Measurements from ENCODE around the gene PRKAG2. TPM values are rescaled to one million over a fixed set of nuclear protein-coding genes. Genes with fewer than 3 reads are reported as not detected.
A peak's percentile ranks its signal among the peaks of the same experiment; 100 is the strongest.
"Not testable (repeated sequence)": the region's sequence is repeated elsewhere in the genome, so short reads cannot be mapped to it uniquely, and the experiment has no call there.

PRKAG2 gene
- total and polyA plus RNA-seq, 8 donors, result 7.4 to 16.7 (median 9.2) TPM

GRCh38 chr7:151918510-151918843 is 41.6 kb upstream of the PRKAG2 start:
- DNase-seq (no peak), FAIRE-seq (no peak), ATAC-seq (peak; percentile 47 to 64 (median 56))
- TF ChIP-seq, protein P1, sequence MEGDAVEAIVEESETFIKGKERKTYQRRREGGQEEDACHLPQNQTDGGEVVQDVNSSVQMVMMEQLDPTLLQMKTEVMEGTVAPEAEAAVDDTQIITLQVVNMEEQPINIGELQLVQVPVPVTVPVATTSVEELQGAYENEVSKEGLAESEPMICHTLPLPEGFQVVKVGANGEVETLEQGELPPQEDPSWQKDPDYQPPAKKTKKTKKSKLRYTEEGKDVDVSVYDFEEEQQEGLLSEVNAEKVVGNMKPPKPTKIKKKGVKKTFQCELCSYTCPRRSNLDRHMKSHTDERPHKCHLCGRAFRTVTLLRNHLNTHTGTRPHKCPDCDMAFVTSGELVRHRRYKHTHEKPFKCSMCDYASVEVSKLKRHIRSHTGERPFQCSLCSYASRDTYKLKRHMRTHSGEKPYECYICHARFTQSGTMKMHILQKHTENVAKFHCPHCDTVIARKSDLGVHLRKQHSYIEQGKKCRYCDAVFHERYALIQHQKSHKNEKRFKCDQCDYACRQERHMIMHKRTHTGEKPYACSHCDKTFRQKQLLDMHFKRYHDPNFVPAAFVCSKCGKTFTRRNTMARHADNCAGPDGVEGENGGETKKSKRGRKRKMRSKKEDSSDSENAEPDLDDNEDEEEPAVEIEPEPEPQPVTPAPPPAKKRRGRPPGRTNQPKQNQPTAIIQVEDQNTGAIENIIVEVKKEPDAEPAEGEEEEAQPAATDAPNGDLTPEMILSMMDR (IDR thresholded peaks at IDR 0.05), result no peak
- no peak overlapping the region for H3K4me3 ChIP-seq
- intact Hi-C loops (cut with DNase I), result no loop called here
- H3K27ac ChIP-seq, result peak overlapping the region; percentile 28 to 82 (median 58)
- peaks cover 17 to 22% (median 22%) of the 10 kb centered on the region in 3 donors for H3K4me1 ChIP-seq
- no peaks in the 10 kb centered on the region for H3K9me3 ChIP-seq
- no peaks in the 10 kb centered on the region for H3K36me3 ChIP-seq
- WGBS, 2 donors, result 42% methylated on average over 5 of the region's 5 CpGs
- no peaks in the 10 kb centered on the region for H3K27me3 ChIP-seq

- Histone ChIP-seq H3K9me3 (no peaks in the 10 kb centered on the region), H3K36me3 (no peaks in the 10 kb centered on the region), H3K4me1 (peaks cover 17 to 22% (median 20%) of the 10 kb centered on the region in 3 donors), H3K27ac (peak overlapping the region; percentile 28 to 82 (median 58)), H3K27me3 (no peaks in the 10 kb centered on the region), H3K4me3 (no peak overlapping the region)
- intact Hi-C loops (cut with DNase I), result no loop called here
- ATAC-seq (peak; percentile 88 to 93 (median 92)), FAIRE-seq (peak; percentile 45), DNase-seq (peak in 2 of 6 donors; percentile 40 to 49)
- WGBS, 2 donors, result 17 to 19% methylated on average over 10 of the region's 10 CpGs
- TF ChIP-seq, protein P1 (IDR thresholded peaks at IDR 0.05), result no peak
Observed at GRCh38 chr7:151917791-151918509, 41.0 kb upstream of the PRKAG2 start.

DNA sequence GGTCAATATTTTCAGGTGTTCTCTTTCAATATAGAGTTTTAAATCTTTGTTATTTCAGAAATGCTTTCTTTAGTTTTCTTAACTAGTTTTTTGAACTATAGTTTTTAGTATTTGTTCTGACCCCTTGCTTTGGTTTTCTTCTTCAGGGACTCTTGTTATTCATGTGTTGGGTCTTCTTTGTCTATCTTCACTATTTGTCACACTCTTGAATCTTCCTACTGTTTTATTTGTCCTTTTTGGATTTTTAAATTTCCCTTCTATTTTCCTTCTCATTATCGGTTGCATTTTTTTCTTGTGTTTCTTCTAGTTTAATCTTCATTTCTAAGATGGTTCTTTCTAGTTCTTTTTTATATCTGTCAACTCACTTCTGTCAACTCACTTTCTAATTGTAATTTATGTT is 37.1 kb upstream of the PRKAG2 start:
- no peaks in the 10 kb centered on the region for H3K9me3 ChIP-seq
- ATAC-seq (no peak), DNase-seq (no peak), FAIRE-seq (no peak)
- no peaks in the 10 kb centered on the region for H3K27me3 ChIP-seq
- no peaks in the 10 kb centered on the region for H3K36me3 ChIP-seq
- no peak overlapping the region for H3K27ac ChIP-seq
- TF ChIP-seq, protein P1 (IDR thresholded peaks at IDR 0.05), result no peak
- intact Hi-C loops (cut with DNase I), result no loop called here
- H3K4me1 ChIP-seq, result peaks cover 14 to 19% (median 16%) of the 10 kb centered on the region in 3 donors
- WGBS, 2 donors, result 94 to 96% methylated on average over 1 of the region's 1 CpG
- no peak overlapping the region for H3K4me3 ChIP-seq

DNA sequence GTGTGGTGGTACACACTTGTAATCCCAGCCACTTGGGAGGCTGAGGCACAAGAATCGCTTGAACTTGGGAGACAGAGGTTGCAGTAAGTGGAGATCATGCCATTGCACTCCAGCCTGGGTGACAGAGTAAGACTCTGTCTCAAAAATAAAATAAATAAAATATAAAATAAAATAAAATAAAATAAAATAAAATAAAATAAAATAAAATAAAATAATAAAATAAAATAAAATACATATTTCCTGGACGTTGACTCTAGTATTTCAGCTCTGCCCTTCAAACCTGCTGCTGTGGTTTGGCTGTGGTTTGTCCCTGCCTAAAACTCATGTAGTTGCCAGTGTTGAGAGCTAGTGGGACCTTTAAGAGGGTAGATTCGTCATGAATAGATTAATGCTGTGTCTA is 33.7 kb upstream of the PRKAG2 start:
- intact Hi-C loops (cut with DNase I); H3K27ac ChIP-seq; FAIRE-seq; ATAC-seq; H3K27me3 ChIP-seq; H3K9me3 ChIP-seq; DNase-seq; H3K4me3 ChIP-seq; H3K4me1 ChIP-seq; H3K36me3 ChIP-seq: not testable (repeated sequence)
- 91 to 98% methylated on average over 3 of the region's 3 CpGs for WGBS, 2 donors

- DNase-seq; H3K4me3 ChIP-seq; intact Hi-C loops (cut with DNase I); H3K36me3 ChIP-seq; H3K27ac ChIP-seq; H3K27me3 ChIP-seq; H3K9me3 ChIP-seq; FAIRE-seq; ATAC-seq; H3K4me1 ChIP-seq: not testable (repeated sequence)
- 55 to 68% methylated on average over 3 of the region's 3 CpGs for WGBS, 2 donors
Observed at GRCh38 chr7:151907115-151907514, 30.2 kb upstream of the PRKAG2 start.

DNA sequence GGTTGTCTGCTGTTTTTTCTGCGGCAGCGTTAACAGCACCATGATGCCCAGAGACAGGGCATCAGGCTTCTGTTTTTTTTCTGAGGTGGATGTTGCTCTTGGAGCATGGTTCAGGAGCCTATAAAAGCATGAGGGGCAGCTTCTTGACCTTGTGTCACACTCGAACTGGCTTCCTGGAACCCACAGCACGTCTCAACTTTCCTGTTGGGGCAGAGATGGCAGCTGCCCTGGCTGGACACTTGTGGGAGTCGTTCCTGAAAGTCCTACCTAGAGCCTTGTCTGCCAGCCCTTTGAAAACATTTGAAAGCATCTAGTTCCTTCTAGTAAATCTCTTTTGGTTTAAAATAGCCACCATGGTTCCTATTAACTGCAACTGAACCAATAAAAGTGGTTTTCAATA is 28.9 kb upstream of the PRKAG2 start:
- Histone ChIP-seq H3K27ac (no peak overlapping the region), H3K27me3 (no peaks in the 10 kb centered on the region), H3K9me3 (no peaks in the 10 kb centered on the region), H3K4me3 (no peak overlapping the region), H3K36me3 (no peaks in the 10 kb centered on the region), H3K4me1 (no peaks in the 10 kb centered on the region)
- no peak for DNase-seq
- TF ChIP-seq, protein P1 (IDR thresholded peaks at IDR 0.05), result no peak
- no peak for FAIRE-seq
- intact Hi-C loops (cut with DNase I), result no loop called here
- 64 to 69% methylated on average over 5 of the region's 5 CpGs for WGBS, 2 donors
- ATAC-seq, result no peak
